GM23338 (cell line): ENCODE measurements around the gene NCBP3. TPM values are rescaled to one million over a fixed set of nuclear protein-coding genes. Genes with fewer than 3 reads are reported as not detected.

Experiments used
- ATAC-seq: fragments of 200-7000 bp; cut with Tn5 transposase; 3 replicates; pipeline ENCODE4 v1.9.1; 2020
- DNase-seq: peaks from one replicate; pipeline ENCODE4 v3.0.0-alpha.2; 2015; ENCODE audit warnings: low spot score
- H2AFZ ChIP-seq: fragments of 200-600 bp; sonication (generic); 2 replicates; pipeline ENCODE4 v1.8.0; 2016; ENCODE audit warnings: antibody characterized with exemption, mild to moderate bottlenecking, moderate library complexity
- H3F3A ChIP-seq: fragments of 200-600 bp; sonication (generic); replicated peaks from 2 replicates; pipeline ENCODE4 v1.8.0; 2017; ENCODE audit warnings: antibody characterized with exemption, mixed run types, low read depth
- H3K27ac ChIP-seq: fragments of 200-600 bp; sonication (generic); 2 replicates; pipeline ENCODE4 v1.6.1; 2016; ENCODE audit warnings: low read depth
- H3K27me3 ChIP-seq: fragments of 200-600 bp; sonication (generic); 2 replicates; pipeline ENCODE4 v1.8.0; 2016; ENCODE audit warnings: mild to moderate bottlenecking, mixed run types, moderate library complexity; ENCODE audit not compliant: insufficient read depth
- H3K36me3 ChIP-seq: fragments of 200-600 bp; sonication (generic); 2 replicates; pipeline ENCODE4 v1.8.0; 2016; ENCODE audit warnings: mild to moderate bottlenecking; ENCODE audit not compliant: insufficient read depth
- H3K4me1 ChIP-seq: fragments of 200-600 bp; sonication (generic); 2 replicates; pipeline ENCODE4 v1.8.0; 2016; ENCODE audit warnings: mild to moderate bottlenecking, moderate library complexity; ENCODE audit not compliant: insufficient read depth
- H3K4me2 ChIP-seq: fragments of 200-600 bp; sonication (generic); 2 replicates; pipeline ENCODE4 v1.7.1; 2017; ENCODE audit warnings: mixed run types
- H3K4me3 ChIP-seq: fragments of 200-600 bp; sonication (generic); 2 replicates; pipeline ENCODE4 v1.6.1; 2016; ENCODE audit warnings: mixed run types
- H3K79me2 ChIP-seq: fragments of 200-600 bp; sonication (generic); replicated peaks from 2 replicates; pipeline ENCODE4 v1.8.0; 2017; ENCODE audit warnings: mild to moderate bottlenecking; ENCODE audit not compliant: insufficient read depth
- H3K9me2 ChIP-seq: fragments of 200-600 bp; sonication (generic); 2 replicates; pipeline ENCODE4 v1.8.0; 2017; ENCODE audit not compliant: insufficient read depth
- H4K20me1 ChIP-seq: fragments of 200-600 bp; sonication (generic); replicated peaks from 2 replicates; pipeline ENCODE4 v1.8.0; 2017; ENCODE audit warnings: mild to moderate bottlenecking; ENCODE audit not compliant: insufficient read depth
- H3K27ac Mint-ChIP-seq: 2 replicates; pipeline ENCODE4 v1.8.0; 2020; ENCODE audit warnings: inconsistent platforms, mild to moderate bottlenecking, moderate library complexity, mixed read lengths
- H3K27me3 Mint-ChIP-seq: 3 replicates; pipeline ENCODE4 v1.8.0; 2022; ENCODE audit warnings: low read depth, mild to moderate bottlenecking, moderate library complexity, mixed read lengths, inconsistent platforms; ENCODE audit not compliant: insufficient read depth, poor library complexity
- H3K36me3 Mint-ChIP-seq: 3 replicates; pipeline ENCODE4 v1.8.0; 2021; ENCODE audit warnings: low read depth, mild to moderate bottlenecking, inconsistent platforms, moderate library complexity, mixed read lengths
- H3K4me1 Mint-ChIP-seq: 3 replicates; pipeline ENCODE4 v1.8.0; 2020; ENCODE audit warnings: mild to moderate bottlenecking, inconsistent platforms, mixed read lengths
- H3K4me3 Mint-ChIP-seq: 3 replicates; pipeline ENCODE4 v1.8.0; 2021; ENCODE audit warnings: moderate library complexity, mild to moderate bottlenecking, inconsistent platforms, mixed read lengths
- H3K9me3 Mint-ChIP-seq: 3 replicates; pipeline ENCODE4 v1.8.0; 2020; ENCODE audit warnings: moderate library complexity, mild to moderate bottlenecking, inconsistent platforms, mixed read lengths
- CREB1 ChIP-seq: fragments of 250-450 bp; sonication (Bioruptor Pico); IDR thresholded peaks from 2 replicates; pipeline ENCODE4 v1.5.0; 2020; ENCODE audit warnings: low read depth, mild to moderate bottlenecking, moderate library complexity
- EZH2 ChIP-seq: fragments of 200-600 bp; sonication (generic); IDR thresholded peaks from one replicate; pipeline ENCODE4 v1.8.0; 2017; ENCODE audit warnings: antibody characterized with exemption, mild to moderate bottlenecking, low read depth; ENCODE audit not compliant: unreplicated experiment
- EZH2phosphoT487 ChIP-seq: fragments of 200-600 bp; sonication (generic); IDR thresholded peaks from one replicate; pipeline ENCODE4 v1.8.1; 2018; ENCODE audit warnings: antibody characterized with exemption; ENCODE audit not compliant: unreplicated experiment
- JUNB ChIP-seq: IDR thresholded peaks from one replicate; pipeline ENCODE4 v1.6.1; 2016; ENCODE audit warnings: antibody characterized with exemption; ENCODE audit not compliant: unreplicated experiment
- NANOG ChIP-seq: IDR thresholded peaks from 2 replicates; pipeline ENCODE4 v1.6.1; 2016; ENCODE audit warnings: antibody characterized with exemption, borderline replicate concordance
- POLR2AphosphoS5 ChIP-seq: IDR thresholded peaks from 2 replicates; pipeline ENCODE4 v1.6.1; 2016; ENCODE audit warnings: antibody characterized with exemption, low read depth
- STAT1 ChIP-seq: IDR thresholded peaks from one replicate; pipeline ENCODE4 v1.6.1; 2016; ENCODE audit warnings: antibody characterized with exemption; ENCODE audit not compliant: unreplicated experiment
- ZNF114 ChIP-seq: fragments of 250-450 bp; sonication (Bioruptor Pico); IDR thresholded peaks from 2 replicates; pipeline ENCODE4 v1.5.0; 2020; ENCODE audit warnings: mild to moderate bottlenecking, moderate library complexity
- ZNF331 ChIP-seq: fragments of 250-450 bp; sonication (Bioruptor Pico); IDR thresholded peaks from 2 replicates; pipeline ENCODE4 v1.5.0; 2020; ENCODE audit warnings: low read depth, mild to moderate bottlenecking, moderate library complexity
- ZNF462 ChIP-seq: fragments of 250-450 bp; sonication (Bioruptor Pico); IDR thresholded peaks from 2 replicates; pipeline ENCODE4 v1.5.0; 2020; ENCODE audit warnings: mild to moderate bottlenecking, moderate library complexity
- polyA plus RNA-seq: library from polyadenylated mRNA; unstranded; fragments of >200 nt; fragmentation: Nextera tagmentation; extraction: Ambion mirVana; gene quantifications from 2 replicates; pipeline ENCODE4 v1.2.1, GENCODE V29; 2016
- total RNA-seq: library from RNA; depleted of rRNA; stranded (reverse); fragments of >200 nt; shearing (Covaris generic); gene quantifications from 2 replicates; pipeline ENCODE4 v1.2.3, GENCODE V29; 2014

The NCBP3 gene
- total and polyA plus RNA-seq, 2 experiments from 2014 or later = 35.5 to 42.8 TPM

GRCh38 chr17:3848229-3848835, 2.3 kb upstream of the NCBP3 start (continued):
- TF ChIP-seq ZNF462 (CRISPR knock-in tag) = no peak
- TF ChIP-seq ZNF331 (CRISPR knock-in tag) = no peak
- no peak for TF ChIP-seq EZH2
- no peak for TF ChIP-seq STAT1
- TF ChIP-seq CREB1 = no peak
- no peak for TF ChIP-seq ZNF114 (CRISPR knock-in tag)
- TF ChIP-seq EZH2phosphoT487 = no peak
- TF ChIP-seq JUNB = no peak

GRCh38 chr17:3847165-3847670, 1.2 kb upstream of the NCBP3 start:
- Histone ChIP-seq H3F3A (peaks cover 8% of the 10 kb centered on the region; the same call in 1 of the 2 replicates), H3K27ac (no peak overlapping the region), H3K4me1 (peaks cover 11% of the 10 kb centered on the region), H3K27me3 (no peaks in the 10 kb centered on the region), H3K9me2 (no peaks in the 10 kb centered on the region), H3K36me3 (peaks cover 12% of the 10 kb centered on the region), H4K20me1 (peaks cover 20% of the 10 kb centered on the region; the same call in 1 of the 2 replicates), H2AFZ (0 out of 2 replicates have a peak overlapping the region, but pooled peaks have one; percentile 87), H3K4me3 (no peak overlapping the region), H3K79me2 (peaks cover 33% of the 10 kb centered on the region), H3K4me2 (no peak overlapping the region)
- Mint-ChIP-seq H3K4me1 (peaks cover 22% of the 10 kb centered on the region), H3K27me3 (peaks cover 12% of the 10 kb centered on the region), H3K36me3 (peaks cover 25% of the 10 kb centered on the region), H3K9me3 (no peaks in the 10 kb centered on the region; the same call in 2 of the 3 replicates), H3K4me3 (peak overlapping the region; percentile 95; the same call in 1 of the 3 replicates), H3K27ac (no peak overlapping the region)
- no peak for ATAC-seq
- no peak for DNase-seq
- no peak for TF ChIP-seq NANOG
- TF ChIP-seq POLR2AphosphoS5 = no peak
- TF ChIP-seq JUNB = no peak
- no peak for TF ChIP-seq CREB1
- no peak for TF ChIP-seq ZNF462 (CRISPR knock-in tag)
